GM12872 (cell line): ENCODE measurements around the gene LRRC47.
A peak's percentile ranks its signal among the peaks of the same experiment; 100 is the strongest.

Source experiments
- CTCF ChIP-seq: IDR thresholded peaks from 3 replicates; pipeline ENCODE4 v1.5.1; 2011; ENCODE audit warnings: low read depth, mild to moderate bottlenecking, low read length, moderate library complexity; ENCODE audit not compliant: insufficient read depth

LRRC47 gene

DNA sequence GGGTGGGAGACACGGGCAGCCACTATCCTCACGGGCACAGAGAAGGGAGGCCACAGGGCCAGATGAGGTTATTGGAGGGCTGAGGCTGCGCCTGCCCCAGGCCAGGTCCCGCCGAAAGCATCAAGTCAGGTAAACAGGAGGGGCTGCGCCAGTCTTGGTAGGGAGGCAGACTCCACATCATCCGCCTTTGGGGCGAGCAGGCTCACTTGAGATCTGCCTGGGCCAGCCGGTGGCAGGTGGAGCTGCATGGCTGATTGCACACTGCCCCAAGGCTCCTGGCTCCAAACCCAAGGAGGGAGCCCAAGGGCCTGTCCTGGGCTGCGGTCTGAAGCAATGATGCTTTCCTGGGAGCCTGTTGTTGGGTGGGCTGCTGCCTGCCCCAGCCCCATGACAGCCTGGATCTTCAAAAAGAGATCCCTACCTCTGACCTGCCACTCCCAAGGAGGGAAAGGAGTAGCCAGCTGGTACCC lies 19.2 kb downstream of the LRRC47 start:
- no peak for TF ChIP-seq CTCF

DNA sequence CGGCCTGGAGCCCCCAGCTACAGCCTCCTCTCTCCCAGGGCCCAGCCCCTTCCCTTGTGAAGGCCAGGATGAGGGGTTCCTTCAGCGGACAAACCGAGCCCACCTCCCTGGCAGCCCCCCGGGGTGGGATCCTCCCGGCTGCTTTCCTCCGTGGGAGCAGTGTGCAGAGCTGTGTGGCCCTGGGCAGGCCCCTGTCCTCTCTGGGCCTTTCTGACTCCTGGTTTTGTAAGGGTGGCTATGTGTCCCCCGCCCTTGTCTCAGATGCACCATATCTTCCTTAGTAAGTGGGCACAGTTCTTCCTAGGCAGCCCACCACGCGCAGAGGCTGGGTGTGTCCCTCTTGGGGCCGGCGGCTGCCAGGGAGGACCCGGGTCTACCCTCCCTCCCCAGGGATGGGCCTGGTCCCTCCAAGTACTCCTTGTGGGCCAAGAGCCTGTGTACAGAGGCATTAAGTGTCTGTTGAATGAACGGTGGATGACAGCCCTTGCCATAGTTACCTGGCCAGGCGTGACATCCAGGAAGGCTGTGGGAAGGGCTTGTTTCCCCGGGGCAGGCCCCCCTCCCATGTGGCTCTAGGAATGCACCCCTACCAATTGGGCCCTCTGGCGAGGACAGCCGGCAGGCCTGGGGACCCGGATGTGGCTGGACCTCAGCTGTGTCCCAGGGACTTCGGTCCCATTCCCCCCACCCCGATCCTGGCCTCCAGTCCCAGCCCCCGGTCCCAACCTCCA lies 19.9 kb downstream of the LRRC47 start:
- no peak for TF ChIP-seq CTCF

- TF ChIP-seq CTCF, result peak; percentile 83
Measured at GRCh38 chr1:3775490-3776230, 20.6 kb downstream of the LRRC47 start.

DNA sequence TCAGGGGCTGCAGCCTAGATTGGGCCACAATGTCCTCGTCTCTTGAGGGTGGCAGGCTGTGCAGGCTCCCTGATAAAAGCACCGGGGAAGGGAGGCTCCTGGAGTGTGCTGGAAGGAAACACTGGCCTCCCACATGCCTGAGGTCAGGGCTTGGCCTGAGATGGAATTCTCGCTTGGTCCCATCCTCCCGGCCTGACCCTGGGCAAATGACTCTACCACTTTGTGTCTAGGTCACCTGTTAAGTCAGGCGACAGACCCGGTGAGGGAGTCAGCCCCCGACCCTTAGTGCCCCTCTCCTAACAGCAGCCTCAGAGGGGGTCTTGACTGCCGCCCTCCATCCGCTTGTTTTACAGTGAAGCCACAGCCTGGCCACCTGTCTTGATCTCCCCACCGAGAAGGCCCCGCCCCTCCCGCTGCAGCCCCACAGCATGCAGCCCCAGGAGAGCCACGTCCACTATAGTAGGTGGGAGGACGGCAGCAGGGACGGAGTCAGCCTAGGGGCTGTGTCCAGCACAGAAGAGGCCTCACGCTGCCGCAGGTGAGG lies 21.3 kb downstream of the LRRC47 start:
- TF ChIP-seq CTCF, result no peak

GRCh38 chr1:3774276-3774945 lies 21.9 kb downstream of the LRRC47 start:
- TF ChIP-seq CTCF, result no peak

DNA sequence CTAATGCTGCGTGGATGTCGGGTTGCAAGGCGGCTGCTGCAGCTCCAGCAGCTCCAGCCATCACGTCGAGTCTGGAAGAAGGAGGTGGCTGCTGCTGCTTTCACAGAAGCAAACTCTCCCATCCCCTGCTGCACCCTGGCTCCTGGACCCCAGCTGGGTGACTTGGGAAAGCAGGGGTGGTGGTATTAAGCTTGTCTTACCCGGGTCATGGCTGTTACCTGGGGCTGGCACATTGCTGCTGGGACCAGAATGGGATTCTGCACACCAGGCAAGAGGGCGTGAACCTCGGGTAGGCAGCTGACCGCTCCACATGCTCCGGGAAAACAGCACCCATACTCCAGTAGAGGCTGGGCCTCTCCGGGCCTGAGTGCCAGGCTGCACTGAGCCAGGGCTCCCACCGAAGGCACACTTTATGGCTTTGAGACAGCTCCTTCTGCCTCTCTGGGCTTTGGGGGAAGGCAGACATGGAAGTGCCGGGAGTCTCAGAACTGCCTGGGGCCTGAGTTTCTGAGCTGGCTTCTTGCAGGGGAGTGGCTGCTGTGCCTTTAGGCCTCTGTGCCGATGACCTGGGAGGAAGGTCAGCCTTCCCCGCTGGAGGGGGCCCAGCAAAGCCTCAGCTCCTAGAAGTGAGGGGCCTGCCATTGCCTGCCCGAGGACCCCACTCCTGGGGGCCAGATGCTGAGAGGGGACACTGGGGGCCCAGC lies 22.6 kb downstream of the LRRC47 start:
- no peak for TF ChIP-seq CTCF
